ENCODE results near the gene FYB1.

GRCh38 chr5:39213447-39214207 lies 5.7 kb downstream of the FYB1 start:
- TF ChIP-seq EZH2 (IDR thresholded peaks at IDR 0.05), result no peak
- TF ChIP-seq FOXP2 (optimal IDR thresholded peaks at IDR 0.05; ENCODE audit: control extremely low read depth, extremely low read length, insufficient read depth), result no peak
